GM23338 (cell line): ENCODE measurements around the gene PAMR1. TPM values are rescaled to one million over a fixed set of nuclear protein-coding genes. Genes with fewer than 3 reads are reported as not detected.

Experiments
- ATAC-seq: fragments of 200-7000 bp; cut with Tn5 transposase; 3 replicates; pipeline ENCODE4 v1.9.1; 2020
- DNase-seq: peaks from one replicate; pipeline ENCODE4 v3.0.0-alpha.2; 2015; ENCODE audit warnings: low spot score
- H2AFZ ChIP-seq: fragments of 200-600 bp; sonication (generic); 2 replicates; pipeline ENCODE4 v1.8.0; 2016; ENCODE audit warnings: antibody characterized with exemption, mild to moderate bottlenecking, moderate library complexity
- H3F3A ChIP-seq: fragments of 200-600 bp; sonication (generic); replicated peaks from 2 replicates; pipeline ENCODE4 v1.8.0; 2017; ENCODE audit warnings: antibody characterized with exemption, mixed run types, low read depth
- H3K27ac ChIP-seq: fragments of 200-600 bp; sonication (generic); 2 replicates; pipeline ENCODE4 v1.6.1; 2016; ENCODE audit warnings: low read depth
- H3K27me3 ChIP-seq: fragments of 200-600 bp; sonication (generic); 2 replicates; pipeline ENCODE4 v1.8.0; 2016; ENCODE audit warnings: mild to moderate bottlenecking, mixed run types, moderate library complexity; ENCODE audit not compliant: insufficient read depth
- H3K36me3 ChIP-seq: fragments of 200-600 bp; sonication (generic); 2 replicates; pipeline ENCODE4 v1.8.0; 2016; ENCODE audit warnings: mild to moderate bottlenecking; ENCODE audit not compliant: insufficient read depth
- H3K4me1 ChIP-seq: fragments of 200-600 bp; sonication (generic); 2 replicates; pipeline ENCODE4 v1.8.0; 2016; ENCODE audit warnings: mild to moderate bottlenecking, moderate library complexity; ENCODE audit not compliant: insufficient read depth
- H3K4me2 ChIP-seq: fragments of 200-600 bp; sonication (generic); 2 replicates; pipeline ENCODE4 v1.7.1; 2017; ENCODE audit warnings: mixed run types
- H3K4me3 ChIP-seq: fragments of 200-600 bp; sonication (generic); 2 replicates; pipeline ENCODE4 v1.6.1; 2016; ENCODE audit warnings: mixed run types
- H3K79me2 ChIP-seq: fragments of 200-600 bp; sonication (generic); replicated peaks from 2 replicates; pipeline ENCODE4 v1.8.0; 2017; ENCODE audit warnings: mild to moderate bottlenecking; ENCODE audit not compliant: insufficient read depth
- H3K9me2 ChIP-seq: fragments of 200-600 bp; sonication (generic); 2 replicates; pipeline ENCODE4 v1.8.0; 2017; ENCODE audit not compliant: insufficient read depth
- H4K20me1 ChIP-seq: fragments of 200-600 bp; sonication (generic); replicated peaks from 2 replicates; pipeline ENCODE4 v1.8.0; 2017; ENCODE audit warnings: mild to moderate bottlenecking; ENCODE audit not compliant: insufficient read depth
- H3K27ac Mint-ChIP-seq: 2 replicates; pipeline ENCODE4 v1.8.0; 2020; ENCODE audit warnings: inconsistent platforms, mild to moderate bottlenecking, moderate library complexity, mixed read lengths
- H3K27me3 Mint-ChIP-seq: 3 replicates; pipeline ENCODE4 v1.8.0; 2022; ENCODE audit warnings: low read depth, mild to moderate bottlenecking, moderate library complexity, mixed read lengths, inconsistent platforms; ENCODE audit not compliant: insufficient read depth, poor library complexity
- H3K36me3 Mint-ChIP-seq: 3 replicates; pipeline ENCODE4 v1.8.0; 2021; ENCODE audit warnings: low read depth, mild to moderate bottlenecking, inconsistent platforms, moderate library complexity, mixed read lengths
- H3K4me1 Mint-ChIP-seq: 3 replicates; pipeline ENCODE4 v1.8.0; 2020; ENCODE audit warnings: mild to moderate bottlenecking, inconsistent platforms, mixed read lengths
- H3K4me3 Mint-ChIP-seq: 3 replicates; pipeline ENCODE4 v1.8.0; 2021; ENCODE audit warnings: moderate library complexity, mild to moderate bottlenecking, inconsistent platforms, mixed read lengths
- H3K9me3 Mint-ChIP-seq: 3 replicates; pipeline ENCODE4 v1.8.0; 2020; ENCODE audit warnings: moderate library complexity, mild to moderate bottlenecking, inconsistent platforms, mixed read lengths
- CTCF ChIP-seq, 2 experiments: fragments of 200-600 bp in 1 of 2; sonication (generic) in 1 of 2; conservative IDR thresholded peaks; 2 replicates each; pipeline versions ENCODE4 v1.5.1 to v1.6.1; 2016 to 2017; ENCODE audit warnings: antibody characterized with exemption in 2 of 2, low read depth in 2 of 2, mild to moderate bottlenecking in 2 of 2, moderate library complexity in 1 of 2
- JUNB ChIP-seq: IDR thresholded peaks from one replicate; pipeline ENCODE4 v1.6.1; 2016; ENCODE audit warnings: antibody characterized with exemption; ENCODE audit not compliant: unreplicated experiment
- NANOG ChIP-seq: IDR thresholded peaks from 2 replicates; pipeline ENCODE4 v1.6.1; 2016; ENCODE audit warnings: antibody characterized with exemption, borderline replicate concordance
- POLR2AphosphoS5 ChIP-seq: IDR thresholded peaks from 2 replicates; pipeline ENCODE4 v1.6.1; 2016; ENCODE audit warnings: antibody characterized with exemption, low read depth
- ZNF331 ChIP-seq: fragments of 250-450 bp; sonication (Bioruptor Pico); IDR thresholded peaks from 2 replicates; pipeline ENCODE4 v1.5.0; 2020; ENCODE audit warnings: low read depth, mild to moderate bottlenecking, moderate library complexity
- polyA plus RNA-seq: library from polyadenylated mRNA; unstranded; fragments of >200 nt; fragmentation: Nextera tagmentation; extraction: Ambion mirVana; gene quantifications from 2 replicates; pipeline ENCODE4 v1.2.1, GENCODE V29; 2016
- total RNA-seq: library from RNA; depleted of rRNA; stranded (reverse); fragments of >200 nt; shearing (Covaris generic); gene quantifications from 2 replicates; pipeline ENCODE4 v1.2.3, GENCODE V29; 2014
- TF ChIP-seq, protein P1 (sequence below): IDR thresholded peaks from one replicate; pipeline ENCODE4 v1.6.1; 2018; ENCODE audit warnings: antibody characterized with exemption; ENCODE audit not compliant: unreplicated experiment
- TF ChIP-seq, protein P2 (sequence below): fragments of 250-450 bp; sonication (Bioruptor Pico); IDR thresholded peaks from 2 replicates; pipeline ENCODE4 v1.5.0; 2020; ENCODE audit warnings: mild to moderate bottlenecking, moderate library complexity
- TF ChIP-seq, protein P3 (sequence below): IDR thresholded peaks from 2 replicates; pipeline ENCODE4 v1.6.1; 2016; ENCODE audit warnings: antibody characterized with exemption

Gene PAMR1
- total and polyA plus RNA-seq, 2 experiments from 2014 or later: 1.6 to 3.1 TPM

DNA sequence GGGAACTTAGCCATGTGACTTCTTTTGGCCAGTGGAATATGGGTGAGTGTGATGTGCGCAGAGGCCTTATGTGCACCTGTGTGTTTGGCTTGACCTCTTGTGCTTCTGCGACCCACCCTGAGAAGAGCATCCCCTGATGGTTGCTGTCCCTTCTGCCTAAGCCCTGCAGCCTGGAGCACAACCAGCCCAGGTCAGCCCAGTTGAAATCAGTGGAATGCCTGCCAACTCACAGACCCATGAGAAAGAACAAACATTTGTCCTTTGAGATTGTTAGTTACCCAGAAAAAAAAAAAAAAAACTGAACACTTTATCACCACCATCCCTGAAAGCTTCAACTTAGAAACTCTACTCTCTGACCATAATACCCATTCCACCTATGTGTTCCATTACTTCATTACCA, 38.5 kb downstream of the PAMR1 start:
- Mint-ChIP-seq H3K4me3 (no peak overlapping the region), H3K36me3 (peaks cover 14% of the 10 kb centered on the region), H3K27ac (no peak overlapping the region), H3K27me3 (peaks cover 3% of the 10 kb centered on the region), H3K4me1 (no peaks in the 10 kb centered on the region), H3K9me3 (peaks cover 24% of the 10 kb centered on the region)
- H3K4me1 ChIP-seq: no peaks in the 10 kb centered on the region
- ATAC-seq: no peak
- no peak overlapping the region for H3K4me2 ChIP-seq
- H3K9me2 ChIP-seq: no peaks in the 10 kb centered on the region
- H3F3A ChIP-seq: no peaks in the 10 kb centered on the region
- no peak for DNase-seq
- H4K20me1 ChIP-seq: no peaks in the 10 kb centered on the region
- H2AFZ ChIP-seq: no peak overlapping the region
- TF ChIP-seq, protein P1, sequence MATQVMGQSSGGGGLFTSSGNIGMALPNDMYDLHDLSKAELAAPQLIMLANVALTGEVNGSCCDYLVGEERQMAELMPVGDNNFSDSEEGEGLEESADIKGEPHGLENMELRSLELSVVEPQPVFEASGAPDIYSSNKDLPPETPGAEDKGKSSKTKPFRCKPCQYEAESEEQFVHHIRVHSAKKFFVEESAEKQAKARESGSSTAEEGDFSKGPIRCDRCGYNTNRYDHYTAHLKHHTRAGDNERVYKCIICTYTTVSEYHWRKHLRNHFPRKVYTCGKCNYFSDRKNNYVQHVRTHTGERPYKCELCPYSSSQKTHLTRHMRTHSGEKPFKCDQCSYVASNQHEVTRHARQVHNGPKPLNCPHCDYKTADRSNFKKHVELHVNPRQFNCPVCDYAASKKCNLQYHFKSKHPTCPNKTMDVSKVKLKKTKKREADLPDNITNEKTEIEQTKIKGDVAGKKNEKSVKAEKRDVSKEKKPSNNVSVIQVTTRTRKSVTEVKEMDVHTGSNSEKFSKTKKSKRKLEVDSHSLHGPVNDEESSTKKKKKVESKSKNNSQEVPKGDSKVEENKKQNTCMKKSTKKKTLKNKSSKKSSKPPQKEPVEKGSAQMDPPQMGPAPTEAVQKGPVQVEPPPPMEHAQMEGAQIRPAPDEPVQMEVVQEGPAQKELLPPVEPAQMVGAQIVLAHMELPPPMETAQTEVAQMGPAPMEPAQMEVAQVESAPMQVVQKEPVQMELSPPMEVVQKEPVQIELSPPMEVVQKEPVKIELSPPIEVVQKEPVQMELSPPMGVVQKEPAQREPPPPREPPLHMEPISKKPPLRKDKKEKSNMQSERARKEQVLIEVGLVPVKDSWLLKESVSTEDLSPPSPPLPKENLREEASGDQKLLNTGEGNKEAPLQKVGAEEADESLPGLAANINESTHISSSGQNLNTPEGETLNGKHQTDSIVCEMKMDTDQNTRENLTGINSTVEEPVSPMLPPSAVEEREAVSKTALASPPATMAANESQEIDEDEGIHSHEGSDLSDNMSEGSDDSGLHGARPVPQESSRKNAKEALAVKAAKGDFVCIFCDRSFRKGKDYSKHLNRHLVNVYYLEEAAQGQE: no peak
- TF ChIP-seq NANOG (no peak), CTCF (conservative IDR thresholded peaks at IDR 0.05; ENCODE audit: low read depth in 2 of 2) (no peak), ZNF331 (CRISPR knock-in tag) (no peak), POLR2AphosphoS5 (no peak), JUNB (no peak)
- TF ChIP-seq, protein P2, sequence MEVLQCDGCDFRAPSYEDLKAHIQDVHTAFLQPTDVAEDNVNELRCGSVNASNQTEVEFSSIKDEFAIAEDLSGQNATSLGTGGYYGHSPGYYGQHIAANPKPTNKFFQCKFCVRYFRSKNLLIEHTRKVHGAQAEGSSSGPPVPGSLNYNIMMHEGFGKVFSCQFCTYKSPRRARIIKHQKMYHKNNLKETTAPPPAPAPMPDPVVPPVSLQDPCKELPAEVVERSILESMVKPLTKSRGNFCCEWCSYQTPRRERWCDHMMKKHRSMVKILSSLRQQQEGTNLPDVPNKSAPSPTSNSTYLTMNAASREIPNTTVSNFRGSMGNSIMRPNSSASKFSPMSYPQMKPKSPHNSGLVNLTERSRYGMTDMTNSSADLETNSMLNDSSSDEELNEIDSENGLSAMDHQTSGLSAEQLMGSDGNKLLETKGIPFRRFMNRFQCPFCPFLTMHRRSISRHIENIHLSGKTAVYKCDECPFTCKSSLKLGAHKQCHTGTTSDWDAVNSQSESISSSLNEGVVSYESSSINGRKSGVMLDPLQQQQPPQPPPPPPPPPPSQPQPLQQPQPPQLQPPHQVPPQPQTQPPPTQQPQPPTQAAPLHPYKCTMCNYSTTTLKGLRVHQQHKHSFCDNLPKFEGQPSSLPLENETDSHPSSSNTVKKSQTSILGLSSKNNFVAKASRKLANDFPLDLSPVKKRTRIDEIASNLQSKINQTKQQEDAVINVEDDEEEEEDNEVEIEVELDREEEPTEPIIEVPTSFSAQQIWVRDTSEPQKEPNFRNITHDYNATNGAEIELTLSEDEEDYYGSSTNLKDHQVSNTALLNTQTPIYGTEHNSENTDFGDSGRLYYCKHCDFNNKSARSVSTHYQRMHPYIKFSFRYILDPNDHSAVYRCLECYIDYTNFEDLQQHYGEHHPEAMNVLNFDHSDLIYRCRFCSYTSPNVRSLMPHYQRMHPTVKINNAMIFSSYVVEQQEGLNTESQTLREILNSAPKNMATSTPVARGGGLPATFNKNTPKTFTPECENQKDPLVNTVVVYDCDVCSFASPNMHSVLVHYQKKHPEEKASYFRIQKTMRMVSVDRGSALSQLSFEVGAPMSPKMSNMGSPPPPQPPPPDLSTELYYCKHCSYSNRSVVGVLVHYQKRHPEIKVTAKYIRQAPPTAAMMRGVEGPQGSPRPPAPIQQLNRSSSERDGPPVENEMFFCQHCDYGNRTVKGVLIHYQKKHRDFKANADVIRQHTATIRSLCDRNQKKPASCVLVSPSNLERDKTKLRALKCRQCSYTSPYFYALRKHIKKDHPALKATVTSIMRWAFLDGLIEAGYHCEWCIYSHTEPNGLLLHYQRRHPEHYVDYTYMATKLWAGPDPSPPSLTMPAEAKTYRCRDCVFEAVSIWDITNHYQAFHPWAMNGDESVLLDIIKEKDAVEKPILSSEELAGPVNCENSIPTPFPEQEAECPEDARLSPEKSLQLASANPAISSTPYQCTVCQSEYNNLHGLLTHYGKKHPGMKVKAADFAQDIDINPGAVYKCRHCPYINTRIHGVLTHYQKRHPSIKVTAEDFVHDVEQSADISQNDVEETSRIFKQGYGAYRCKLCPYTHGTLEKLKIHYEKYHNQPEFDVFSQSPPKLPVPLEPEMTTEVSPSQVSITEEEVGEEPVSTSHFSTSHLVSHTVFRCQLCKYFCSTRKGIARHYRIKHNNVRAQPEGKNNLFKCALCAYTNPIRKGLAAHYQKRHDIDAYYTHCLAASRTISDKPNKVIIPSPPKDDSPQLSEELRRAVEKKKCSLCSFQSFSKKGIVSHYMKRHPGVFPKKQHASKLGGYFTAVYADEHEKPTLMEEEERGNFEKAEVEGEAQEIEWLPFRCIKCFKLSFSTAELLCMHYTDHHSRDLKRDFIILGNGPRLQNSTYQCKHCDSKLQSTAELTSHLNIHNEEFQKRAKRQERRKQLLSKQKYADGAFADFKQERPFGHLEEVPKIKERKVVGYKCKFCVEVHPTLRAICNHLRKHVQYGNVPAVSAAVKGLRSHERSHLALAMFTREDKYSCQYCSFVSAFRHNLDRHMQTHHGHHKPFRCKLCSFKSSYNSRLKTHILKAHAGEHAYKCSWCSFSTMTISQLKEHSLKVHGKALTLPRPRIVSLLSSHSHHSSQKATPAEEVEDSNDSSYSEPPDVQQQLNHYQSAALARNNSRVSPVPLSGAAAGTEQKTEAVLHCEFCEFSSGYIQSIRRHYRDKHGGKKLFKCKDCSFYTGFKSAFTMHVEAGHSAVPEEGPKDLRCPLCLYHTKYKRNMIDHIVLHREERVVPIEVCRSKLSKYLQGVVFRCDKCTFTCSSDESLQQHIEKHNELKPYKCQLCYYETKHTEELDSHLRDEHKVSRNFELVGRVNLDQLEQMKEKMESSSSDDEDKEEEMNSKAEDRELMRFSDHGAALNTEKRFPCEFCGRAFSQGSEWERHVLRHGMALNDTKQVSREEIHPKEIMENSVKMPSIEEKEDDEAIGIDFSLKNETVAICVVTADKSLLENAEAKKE (CRISPR knock-in tag): no peak
- TF ChIP-seq, protein P3, sequence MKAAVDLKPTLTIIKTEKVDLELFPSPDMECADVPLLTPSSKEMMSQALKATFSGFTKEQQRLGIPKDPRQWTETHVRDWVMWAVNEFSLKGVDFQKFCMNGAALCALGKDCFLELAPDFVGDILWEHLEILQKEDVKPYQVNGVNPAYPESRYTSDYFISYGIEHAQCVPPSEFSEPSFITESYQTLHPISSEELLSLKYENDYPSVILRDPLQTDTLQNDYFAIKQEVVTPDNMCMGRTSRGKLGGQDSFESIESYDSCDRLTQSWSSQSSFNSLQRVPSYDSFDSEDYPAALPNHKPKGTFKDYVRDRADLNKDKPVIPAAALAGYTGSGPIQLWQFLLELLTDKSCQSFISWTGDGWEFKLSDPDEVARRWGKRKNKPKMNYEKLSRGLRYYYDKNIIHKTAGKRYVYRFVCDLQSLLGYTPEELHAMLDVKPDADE: no peak
- no peak overlapping the region for H3K4me3 ChIP-seq
- no peaks in the 10 kb centered on the region for H3K79me2 ChIP-seq
- H3K27me3 ChIP-seq: no peaks in the 10 kb centered on the region
- H3K27ac ChIP-seq: no peak overlapping the region
- H3K36me3 ChIP-seq: 0 out of 2 replicates have a peak, but pooled peaks cover 3% of the 10 kb centered on the region
